GM18520 (cell line): ENCODE results near the gene TMEM134.

Experiments
- ATAC-seq: cut with Tn5 transposase; IDR thresholded peaks from one replicate; pipeline ENCODE4 v1.9.1; 2021; ENCODE audit not compliant: unreplicated experiment

TMEM134 gene

GRCh38 chr11:67423891-67424613 is 45.0 kb downstream of the TMEM134 start:
- ATAC-seq: no peak

GRCh38 chr11:67423466-67423865 is 45.6 kb downstream of the TMEM134 start:
- ATAC-seq: no peak

GRCh38 chr11:67422891-67423290 is 46.2 kb downstream of the TMEM134 start:
- no peak for ATAC-seq

DNA sequence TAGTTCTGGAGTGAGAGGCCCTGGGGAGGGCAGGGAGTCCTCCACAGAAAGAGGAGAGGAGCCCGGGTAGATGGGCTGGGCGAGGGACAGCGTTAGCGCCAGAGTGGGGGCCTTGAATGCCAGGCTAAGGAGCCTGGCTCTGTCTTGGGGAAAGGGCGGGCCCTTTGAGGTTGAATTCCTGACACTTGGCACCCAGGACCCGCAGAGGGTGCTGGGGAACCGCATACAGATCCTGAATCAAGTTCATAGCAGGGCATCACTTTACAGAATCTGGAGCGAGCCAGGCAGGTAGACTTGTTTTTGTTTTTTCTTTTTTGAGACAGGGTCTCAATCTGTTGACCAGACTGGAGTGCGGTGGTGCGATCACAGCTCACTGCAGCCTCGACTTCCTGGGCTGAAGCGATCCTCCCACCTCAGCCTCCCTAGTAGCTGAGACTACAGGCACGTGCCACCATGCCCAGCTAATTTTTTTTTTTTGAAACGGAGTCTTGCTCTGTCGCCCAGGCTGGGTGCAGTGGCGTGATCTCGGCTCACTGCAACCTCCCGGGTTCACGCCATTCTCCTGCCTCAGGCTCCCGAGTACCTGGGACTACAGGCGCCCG is 47.5 kb downstream of the TMEM134 start:
- ATAC-seq: no peak

- ATAC-seq: peak; percentile 82
Observed at GRCh38 chr11:67420646-67421429, 48.2 kb downstream of the TMEM134 start.

DNA sequence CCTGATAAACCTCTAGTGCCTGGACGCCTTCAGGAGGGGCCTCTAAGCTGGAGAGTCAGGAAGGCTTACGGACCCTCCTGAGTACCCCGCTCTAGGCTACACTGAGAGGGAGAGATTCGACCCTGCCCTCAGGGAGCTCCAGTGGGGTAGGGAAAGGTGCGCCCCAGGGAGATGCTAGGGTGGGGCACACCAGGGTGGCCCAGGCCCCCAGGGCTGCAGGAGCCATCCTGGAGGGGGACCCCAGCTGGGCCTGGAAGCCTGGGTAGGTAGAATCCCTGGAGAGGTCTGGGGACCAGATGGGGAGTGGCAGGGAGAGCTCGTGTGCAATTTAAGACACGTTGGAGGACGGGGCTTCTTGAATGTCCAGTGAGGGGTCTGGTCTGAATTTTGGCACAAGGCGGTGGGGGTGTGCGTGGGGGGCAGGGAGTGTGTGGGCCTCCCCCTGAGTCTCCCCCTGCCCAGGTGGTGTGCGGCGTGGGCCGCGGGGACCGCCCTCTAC is 48.9 kb downstream of the TMEM134 start:
- ATAC-seq: no peak

- ATAC-seq: no peak
Observed at GRCh38 chr11:67419325-67420049, 49.6 kb downstream of the TMEM134 start.

DNA sequence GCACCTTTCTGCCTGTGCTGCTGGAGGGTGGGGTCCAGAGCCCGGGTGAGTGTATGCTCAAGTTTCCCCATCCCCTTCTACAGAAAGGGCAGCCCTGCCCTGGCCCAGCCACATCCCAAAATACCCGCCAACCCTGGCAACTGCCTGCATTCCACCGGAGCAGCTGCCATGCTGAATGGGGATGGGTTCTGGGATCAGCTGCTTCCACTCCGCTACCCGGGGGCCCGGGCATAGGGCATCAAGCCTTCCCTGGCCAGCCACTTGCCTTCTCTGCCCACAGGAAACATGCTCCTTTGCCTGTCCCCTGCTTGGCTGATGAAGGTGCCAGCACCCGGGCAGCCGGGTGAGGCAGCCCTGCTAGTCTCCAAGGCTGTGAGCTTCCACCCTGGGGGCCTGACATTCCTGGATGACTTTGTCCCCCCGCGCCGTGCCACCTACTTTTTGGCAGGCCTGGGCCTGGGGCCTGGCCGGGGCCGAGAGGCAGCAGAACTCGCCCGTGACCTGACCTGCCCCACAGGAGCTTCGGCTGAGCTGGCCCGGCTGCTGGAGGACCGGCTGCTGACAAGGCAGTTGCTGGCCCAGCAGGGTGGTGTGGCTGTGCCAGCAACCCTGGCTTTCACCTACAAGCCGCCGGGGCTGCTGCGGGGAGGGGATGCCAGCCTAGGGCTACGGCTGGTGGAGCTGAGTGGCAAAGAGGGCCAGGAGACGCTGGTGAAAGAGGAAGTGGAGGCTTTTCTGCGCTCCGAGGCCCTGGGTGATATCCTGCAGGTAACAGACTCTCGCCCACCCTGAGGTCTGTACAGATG is 50.4 kb downstream of the TMEM134 start:
- ATAC-seq: no peak

- no peak for ATAC-seq
Observed at GRCh38 chr11:67417425-67417824, 51.6 kb downstream of the TMEM134 start.

GRCh38 chr11:67416416-67417335 is 52.4 kb downstream of the TMEM134 start:
- ATAC-seq: no peak

- no peak for ATAC-seq
Observed at GRCh38 chr11:67415501-67416304, 53.3 kb downstream of the TMEM134 start, which contains the start of gene CARNS1. Gene CARNS1, plus strand, starts transcription at chr11:67415678. Its CDS starts 522 bp downstream, at chr11:67416200.

- ATAC-seq: no peak
Observed at GRCh38 chr11:67413266-67413849, 55.7 kb downstream of the TMEM134 start.

- ATAC-seq: no peak
Observed at GRCh38 chr11:67412495-67413179, 56.4 kb downstream of the TMEM134 start.

DNA sequence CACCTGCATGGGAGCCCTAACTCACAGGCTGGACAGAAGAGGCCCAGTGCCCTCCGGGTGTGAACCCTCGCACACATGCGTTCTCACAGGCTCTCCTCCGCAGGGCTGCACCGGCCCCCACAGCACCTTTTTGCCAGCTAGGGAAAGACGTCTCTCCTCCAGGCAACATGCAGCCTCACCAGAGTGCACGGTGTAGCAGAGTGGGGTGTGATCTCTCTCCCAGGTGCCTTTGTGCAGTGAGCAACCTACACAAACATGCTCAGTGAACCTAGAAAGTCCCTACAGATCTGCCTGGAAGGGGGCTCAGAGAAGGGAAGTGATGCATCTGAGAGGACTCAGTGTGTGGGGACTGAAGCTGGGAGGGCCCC is 57.3 kb downstream of the TMEM134 start:
- ATAC-seq: no peak
